CD1c-positive myeloid dendritic cell (primary cell): ENCODE measurements around the gene KLRG1.

Experiments used
- DNase-seq: peaks from one replicate; pipeline ENCODE4 v3.0.0-alpha.2; 2016; ENCODE audit errors: extremely low spot score

KLRG1 gene

GRCh38 chr12:8985213-8985754 is 4.1 kb upstream of the KLRG1 start:
- peak; percentile 45 for DNase-seq

GRCh38 chr12:8987163-8987562 is 2.2 kb upstream of the KLRG1 start:
- no peak for DNase-seq

GRCh38 chr12:8987685-8988084 is 1.7 kb upstream of the KLRG1 start:
- no peak for DNase-seq

- peak; percentile 31 for DNase-seq
Observed at GRCh38 chr12:8991371-8992345, 2.3 kb downstream of the KLRG1 start.

- DNase-seq: no peak
Observed at GRCh38 chr12:8993827-8994226, 4.5 kb downstream of the KLRG1 start.

- no peak for DNase-seq
Observed at GRCh38 chr12:8995021-8995775, 5.9 kb downstream of the KLRG1 start.

- peak; percentile 84 for DNase-seq
Observed at GRCh38 chr12:8996682-8997405, 7.5 kb downstream of the KLRG1 start.

- DNase-seq: no peak
Observed at GRCh38 chr12:9001233-9001632, 11.9 kb downstream of the KLRG1 start.

GRCh38 chr12:9002335-9002734 is 13.0 kb downstream of the KLRG1 start:
- no peak for DNase-seq

- no peak for DNase-seq
Observed at GRCh38 chr12:9022592-9022991, 33.2 kb downstream of the KLRG1 start.

- DNase-seq: no peak
Observed at GRCh38 chr12:9024512-9024911, 35.2 kb downstream of the KLRG1 start.

- no peak for DNase-seq
Observed at GRCh38 chr12:9027161-9028059, 38.1 kb downstream of the KLRG1 start.

- DNase-seq: no peak
Observed at GRCh38 chr12:9030776-9031175, 41.4 kb downstream of the KLRG1 start.

- peak; percentile 83 for DNase-seq
Observed at GRCh38 chr12:9032202-9032964, 43.0 kb downstream of the KLRG1 start.

GRCh38 chr12:9033265-9033887 is 44.0 kb downstream of the KLRG1 start:
- no peak for DNase-seq

- DNase-seq: no peak
Observed at GRCh38 chr12:9034095-9034494, 44.7 kb downstream of the KLRG1 start.

GRCh38 chr12:9036227-9036626 is 46.9 kb downstream of the KLRG1 start:
- DNase-seq: no peak

- no peak for DNase-seq
Observed at GRCh38 chr12:9037431-9037830, 48.1 kb downstream of the KLRG1 start.

- peak; percentile 82 for DNase-seq
Observed at GRCh38 chr12:9039397-9039977, 50.1 kb downstream of the KLRG1 start.
